Esophagus muscularis mucosa (tissue), 4 donors: ENCODE data around the gene TNRC18. TPM values are rescaled to one million over a fixed set of nuclear protein-coding genes. Genes with fewer than 3 reads are reported as not detected.

ENCODE experiments used
- DNase-seq: peaks from one replicate; pipeline ENCODE4 v3.0.0-alpha.2; 2017; ENCODE audit errors: extremely low spot score
- H3K27ac ChIP-seq, 4 donors: fragments of 200-600 bp; sonication (generic); replicated peaks in 1 of 4; 1 replicate in 3 of 4; 2 replicates in 1 of 4; pipeline ENCODE4 v1.5.1; 2016 to 2019; ENCODE audit warnings: mild to moderate bottlenecking in 1 of 4
- H3K27me3 ChIP-seq, 4 donors: fragments of 200-600 bp; sonication (generic); one replicate each; pipeline versions ENCODE4 v1.5.1 to v1.6.0; 2016 to 2019
- H3K36me3 ChIP-seq, 4 donors: fragments of 200-600 bp; sonication (generic); one replicate each; pipeline ENCODE4 v1.5.1; 2016 to 2019
- H3K4me1 ChIP-seq, 4 donors: fragments of 200-600 bp; sonication (generic); one replicate each; pipeline ENCODE4 v1.5.1; 2016 to 2019
- H3K4me3 ChIP-seq, 4 donors: fragments of 200-600 bp; sonication (generic); 1 replicate in 2 of 4; 2 replicates in 2 of 4; pipeline ENCODE4 v1.5.1; 2016 to 2019; ENCODE audit warnings: mild to moderate bottlenecking in 4 of 4, moderate library complexity in 1 of 4
- H3K9me3 ChIP-seq, 4 donors: fragments of 200-600 bp; sonication (generic); 1 replicate in 3 of 4; 2 replicates in 1 of 4; pipeline ENCODE4 v1.5.1; 2016 to 2019
- CTCF ChIP-seq, 3 experiments: fragments of 200-600 bp in 2 of 3; fragments of 450-650 bp in 1 of 3; sonication (generic) in 2 of 3; IDR thresholded peaks; one replicate each; pipeline ENCODE4 v1.5.1; 2017 to 2019; ENCODE audit warnings: antibody characterized with exemption in 3 of 3, mild to moderate bottlenecking in 2 of 3, moderate library complexity in 1 of 3
- EP300 ChIP-seq: sonication (generic); formaldehyde crosslinking; IDR thresholded peaks from one replicate; pipeline ENCODE4 v1.6.1; 2017; ENCODE audit warnings: antibody characterized with exemption
- POLR2A ChIP-seq: fragments of 450-650 bp; IDR thresholded peaks from one replicate; pipeline ENCODE4 v1.6.1; 2017; ENCODE audit warnings: antibody characterized with exemption, moderate library complexity, mild to moderate bottlenecking, low read depth
- POLR2AphosphoS5 ChIP-seq, 2 donors: sonication (generic); formaldehyde crosslinking; IDR thresholded peaks; one replicate each; pipeline ENCODE4 v1.6.1; 2017; ENCODE audit warnings: antibody characterized with exemption in 2 of 2
- WGBS: methylation state at CpG from one replicate; pipeline ENCODE4 v1.1.5; 2018; 5-methylcytosine and 5-hydroxymethylcytosine counted together
- intact Hi-C: fragments of 100-400 bp; cut with DNase I; formaldehyde crosslinking; loops from one replicate; pipeline ENCODE4 v1.15.1; 2023
- total RNA-seq, 4 donors: library from RNA; depleted of rRNA; stranded (reverse); fragments of >200 nt; gene quantifications; one replicate each; pipeline versions ENCODE4 v1.1.0 to v1.2.1, GENCODE V29; 2016

The TNRC18 gene
- total RNA-seq, 4 donors from 2014 or later = 101 to 277 (median 166) TPM

- intact Hi-C loops = no loop called here
- H3K27me3 ChIP-seq = no peaks in the 10 kb centered on the region
- H3K27ac ChIP-seq = no peak overlapping the region
- no peaks in the 10 kb centered on the region for H3K9me3 ChIP-seq
- no peak for TF ChIP-seq EP300
- no peak for DNase-seq
- H3K4me3 ChIP-seq = no peak overlapping the region
- 87% methylated on average over 6 of the region's 6 CpGs for WGBS
- H3K4me1 ChIP-seq = peaks cover 10 to 45% (median 31%) of the 10 kb centered on the region in 4 donors
- no peaks in the 10 kb centered on the region for H3K36me3 ChIP-seq
Measured at GRCh38 chr7:5455175-5455574, 31.5 kb upstream of the TNRC18 start.

- no peaks in the 10 kb centered on the region for H3K27me3 ChIP-seq
- no peak overlapping the region for H3K4me3 ChIP-seq
- H3K9me3 ChIP-seq = no peaks in the 10 kb centered on the region
- no peak for TF ChIP-seq POLR2AphosphoS5 (IDR thresholded peaks at IDR 0.05)
- no peak for TF ChIP-seq CTCF (IDR thresholded peaks at IDR 0.05)
- TF ChIP-seq EP300 = no peak
- no peak for TF ChIP-seq POLR2A
- H3K4me1 ChIP-seq = peaks cover 10 to 45% (median 31%) of the 10 kb centered on the region in 4 donors
- intact Hi-C loops = no loop called here
- no peaks in the 10 kb centered on the region for H3K36me3 ChIP-seq
- DNase-seq = no peak
- no peak overlapping the region for H3K27ac ChIP-seq
- WGBS = 88% methylated on average over 7 of the region's 8 CpGs
Measured at GRCh38 chr7:5454485-5454884, 30.9 kb upstream of the TNRC18 start.

GRCh38 chr7:5453566-5454075 lies 30.0 kb upstream of the TNRC18 start:
- Histone ChIP-seq H3K27me3 (no peaks in the 10 kb centered on the region), H3K4me3 (no peak overlapping the region), H3K36me3 (no peaks in the 10 kb centered on the region), H3K4me1 (peaks cover 10 to 44% (median 34%) of the 10 kb centered on the region in 4 donors), H3K9me3 (no peaks in the 10 kb centered on the region), H3K27ac (no peak overlapping the region)
- WGBS = 51% methylated on average over 4 of the region's 5 CpGs
- TF ChIP-seq CTCF (IDR thresholded peaks at IDR 0.05) = no peak
- TF ChIP-seq POLR2A = no peak
- no peak for TF ChIP-seq POLR2AphosphoS5 (IDR thresholded peaks at IDR 0.05)
- intact Hi-C loops = no loop called here
- DNase-seq = no peak

- peak overlapping the region in 1 of 4 donors; percentile 40 for H3K27ac ChIP-seq
- H3K9me3 ChIP-seq = no peaks in the 10 kb centered on the region
- H3K36me3 ChIP-seq = no peaks in the 10 kb centered on the region
- H3K4me3 ChIP-seq = no peak overlapping the region
- WGBS = 70% methylated on average over 14 of the region's 14 CpGs
- intact Hi-C loops = no loop called here
- DNase-seq = no peak
- no peak for TF ChIP-seq CTCF (IDR thresholded peaks at IDR 0.05)
- TF ChIP-seq EP300 = no peak
- TF ChIP-seq POLR2A = no peak
- TF ChIP-seq POLR2AphosphoS5 (IDR thresholded peaks at IDR 0.05) = no peak
- peaks cover 7 to 43% (median 34%) of the 10 kb centered on the region in 4 donors for H3K4me1 ChIP-seq
- H3K27me3 ChIP-seq = no peaks in the 10 kb centered on the region
Measured at GRCh38 chr7:5452937-5453540, 29.4 kb upstream of the TNRC18 start.

- WGBS = 67% methylated on average over 12 of the region's 12 CpGs
- DNase-seq = no peak
- no peaks in the 10 kb centered on the region for H3K27me3 ChIP-seq
- H3K4me3 ChIP-seq = no peak overlapping the region
- peaks cover 1 to 38% (median 28%) of the 10 kb centered on the region in 4 donors for H3K4me1 ChIP-seq
- peak overlapping the region in 1 of 4 donors; percentile 40 for H3K27ac ChIP-seq
- TF ChIP-seq EP300 = no peak
- TF ChIP-seq CTCF (IDR thresholded peaks at IDR 0.05) = no peak
- no peak for TF ChIP-seq POLR2A
- TF ChIP-seq POLR2AphosphoS5 (IDR thresholded peaks at IDR 0.05) = no peak
- intact Hi-C loops = no loop called here
- H3K36me3 ChIP-seq = no peaks in the 10 kb centered on the region
- H3K9me3 ChIP-seq = no peaks in the 10 kb centered on the region
Measured at GRCh38 chr7:5452470-5452899, 28.9 kb upstream of the TNRC18 start.
